Activated T-cell treated with anti-CD3 and anti-CD28 coated beads, Interleukin-2, amount 50 U/mL, for 24 hours (primary cell): Measurements from ENCODE around the gene HK1.

Experiments used
- DNase-seq: peaks from one replicate; pipeline ENCODE4 v3.0.0-alpha.2; 2020
- H3K27ac Mint-ChIP-seq: 2 replicates; pipeline ENCODE4 v1.8.0; 2020; ENCODE audit warnings: mild to moderate bottlenecking, mixed read lengths
- H3K27me3 Mint-ChIP-seq: 2 replicates; pipeline ENCODE4 v1.8.0; 2020; ENCODE audit warnings: mixed read lengths
- H3K36me3 Mint-ChIP-seq: 2 replicates; pipeline ENCODE4 v1.8.0; 2020; ENCODE audit warnings: low read depth, mixed read lengths
- H3K4me1 Mint-ChIP-seq: 2 replicates; pipeline ENCODE4 v1.8.0; 2020; ENCODE audit warnings: low read depth, mixed read lengths
- H3K4me3 Mint-ChIP-seq: 2 replicates; pipeline ENCODE4 v1.8.0; 2020; ENCODE audit warnings: mild to moderate bottlenecking, moderate library complexity, mixed read lengths
- H3K9me3 Mint-ChIP-seq: 2 replicates; pipeline ENCODE4 v1.8.0; 2020; ENCODE audit warnings: mixed read lengths

HK1 gene

GRCh38 chr10:69405221-69405620 lies 126.9 kb downstream of the HK1 start:
- DNase-seq: no peak
- Mint-ChIP-seq H3K36me3 (peaks cover 52% of the 10 kb centered on the region), H3K4me1 (peaks cover 24% of the 10 kb centered on the region)

GRCh38 chr10:69406302-69406811 lies 128.1 kb downstream of the HK1 start:
- H3K9me3 Mint-ChIP-seq: no peaks in the 10 kb centered on the region
- H3K27ac Mint-ChIP-seq: peak overlapping the region; percentile 74
- H3K4me1 Mint-ChIP-seq: peaks cover 24% of the 10 kb centered on the region
- no peaks in the 10 kb centered on the region for H3K27me3 Mint-ChIP-seq
- H3K4me3 Mint-ChIP-seq: no peak overlapping the region
- no peak for DNase-seq
- peaks cover 40% of the 10 kb centered on the region for H3K36me3 Mint-ChIP-seq

More at GRCh38 chr10:69405221-69405620, 126.9 kb downstream of the HK1 start:
- Mint-ChIP-seq H3K27ac (peak overlapping the region; percentile 76), H3K9me3 (no peaks in the 10 kb centered on the region), H3K27me3 (no peaks in the 10 kb centered on the region), H3K4me3 (no peak overlapping the region)

- Mint-ChIP-seq H3K27ac (peak overlapping the region; percentile 67), H3K27me3 (no peaks in the 10 kb centered on the region), H3K4me3 (no peak overlapping the region), H3K4me1 (peaks cover 24% of the 10 kb centered on the region), H3K9me3 (no peaks in the 10 kb centered on the region), H3K36me3 (peaks cover 34% of the 10 kb centered on the region)
- DNase-seq: no peak
Measured at GRCh38 chr10:69406816-69407580, 128.7 kb downstream of the HK1 start.

GRCh38 chr10:69407621-69408301 lies 129.5 kb downstream of the HK1 start:
- Mint-ChIP-seq H3K4me3 (no peak overlapping the region), H3K4me1 (peaks cover 24% of the 10 kb centered on the region), H3K27ac (peak overlapping the region; percentile 82), H3K36me3 (peaks cover 26% of the 10 kb centered on the region), H3K27me3 (no peaks in the 10 kb centered on the region), H3K9me3 (no peaks in the 10 kb centered on the region)
- peak; percentile 56 for DNase-seq

- Mint-ChIP-seq H3K27ac (peak overlapping the region; percentile 82), H3K4me3 (peak overlapping the region; percentile 61), H3K36me3 (peaks cover 18% of the 10 kb centered on the region), H3K9me3 (no peaks in the 10 kb centered on the region), H3K27me3 (no peaks in the 10 kb centered on the region), H3K4me1 (peaks cover 22% of the 10 kb centered on the region)
- DNase-seq: peak; percentile 92
Measured at GRCh38 chr10:69408318-69409175, 130.3 kb downstream of the HK1 start.

GRCh38 chr10:69409176-69409495 lies 130.8 kb downstream of the HK1 start:
- Mint-ChIP-seq H3K4me3 (no peak overlapping the region), H3K27me3 (no peaks in the 10 kb centered on the region), H3K4me1 (peaks cover 22% of the 10 kb centered on the region), H3K9me3 (no peaks in the 10 kb centered on the region), H3K27ac (no peak overlapping the region), H3K36me3 (peaks cover 12% of the 10 kb centered on the region)
- DNase-seq: no peak

- peaks cover 4% of the 10 kb centered on the region for H3K36me3 Mint-ChIP-seq
- DNase-seq: no peak
- no peaks in the 10 kb centered on the region for H3K9me3 Mint-ChIP-seq
- no peak overlapping the region for H3K27ac Mint-ChIP-seq
- H3K4me1 Mint-ChIP-seq: peaks cover 22% of the 10 kb centered on the region
- H3K4me3 Mint-ChIP-seq: no peak overlapping the region
- no peaks in the 10 kb centered on the region for H3K27me3 Mint-ChIP-seq
Measured at GRCh38 chr10:69409968-69410367, 131.7 kb downstream of the HK1 start.

- H3K27ac Mint-ChIP-seq: no peak overlapping the region
- peaks cover under 1% of the 10 kb centered on the region for H3K36me3 Mint-ChIP-seq
Measured at GRCh38 chr10:69410487-69410886, 132.2 kb downstream of the HK1 start.

GRCh38 chr10:69411476-69411875 lies 133.2 kb downstream of the HK1 start:
- Mint-ChIP-seq H3K9me3 (no peaks in the 10 kb centered on the region), H3K27me3 (no peaks in the 10 kb centered on the region), H3K27ac (no peak overlapping the region), H3K4me1 (peaks cover 18% of the 10 kb centered on the region), H3K36me3 (no peaks in the 10 kb centered on the region), H3K4me3 (no peak overlapping the region)
- DNase-seq: no peak

More at GRCh38 chr10:69410487-69410886, 132.2 kb downstream of the HK1 start:
- DNase-seq: no peak
- H3K4me3 Mint-ChIP-seq: no peak overlapping the region
- no peaks in the 10 kb centered on the region for H3K9me3 Mint-ChIP-seq
- no peaks in the 10 kb centered on the region for H3K27me3 Mint-ChIP-seq
- H3K4me1 Mint-ChIP-seq: peaks cover 22% of the 10 kb centered on the region

GRCh38 chr10:69412232-69412790 lies 134.0 kb downstream of the HK1 start:
- no peaks in the 10 kb centered on the region for H3K9me3 Mint-ChIP-seq
- no peaks in the 10 kb centered on the region for H3K36me3 Mint-ChIP-seq
- peaks cover 18% of the 10 kb centered on the region for H3K4me1 Mint-ChIP-seq
- no peak overlapping the region for H3K27ac Mint-ChIP-seq
- no peaks in the 10 kb centered on the region for H3K27me3 Mint-ChIP-seq
- no peak overlapping the region for H3K4me3 Mint-ChIP-seq
- DNase-seq: no peak

GRCh38 chr10:69413221-69413865 lies 135.0 kb downstream of the HK1 start:
- Mint-ChIP-seq H3K4me1 (peaks cover 10% of the 10 kb centered on the region), H3K27me3 (no peaks in the 10 kb centered on the region), H3K9me3 (no peaks in the 10 kb centered on the region), H3K36me3 (no peaks in the 10 kb centered on the region), H3K4me3 (no peak overlapping the region), H3K27ac (no peak overlapping the region)
- DNase-seq: peak; percentile 49

GRCh38 chr10:69414036-69415018 lies 136.0 kb downstream of the HK1 start:
- Mint-ChIP-seq H3K4me1 (peaks cover 4% of the 10 kb centered on the region), H3K9me3 (no peaks in the 10 kb centered on the region), H3K4me3 (no peak overlapping the region), H3K27me3 (no peaks in the 10 kb centered on the region), H3K27ac (no peak overlapping the region), H3K36me3 (no peaks in the 10 kb centered on the region)
- no peak for DNase-seq

GRCh38 chr10:69415049-69415448 lies 136.8 kb downstream of the HK1 start:
- Mint-ChIP-seq H3K4me1 (no peaks in the 10 kb centered on the region), H3K36me3 (no peaks in the 10 kb centered on the region), H3K27ac (no peak overlapping the region), H3K4me3 (no peak overlapping the region), H3K9me3 (no peaks in the 10 kb centered on the region), H3K27me3 (no peaks in the 10 kb centered on the region)
- no peak for DNase-seq
